IMR-90 (cell line): ENCODE measurements around the gene SSH2.

Experiments used
- CTCF ChIP-seq: conservative IDR thresholded peaks from 2 replicates; pipeline ENCODE4 v1.5.1; 2012; ENCODE audit warnings: mild to moderate bottlenecking, low read depth, low read length, improper control_type of control experiment
- POLR2A ChIP-seq: IDR thresholded peaks from 2 replicates; pipeline ENCODE4 v1.6.1; 2012; ENCODE audit warnings: mild to moderate bottlenecking, low read depth, low read length

GRCh38 chr17:29653995-29654714, 275.9 kb downstream of the SSH2 start:
- TF ChIP-seq POLR2A: no peak
- TF ChIP-seq CTCF: no peak
